Fibroblast of skin of scalp (primary cell): ENCODE measurements around the gene RAB3C.
A peak's percentile ranks its signal among the peaks of the same experiment; 100 is the strongest.

Source experiments
- DNase-seq: peaks from one replicate; pipeline ENCODE4 v3.0.0-alpha.2; 2013

RAB3C gene

GRCh38 chr5:58842852-58843251, 260.0 kb downstream of the RAB3C start:
- no peak for DNase-seq

DNA sequence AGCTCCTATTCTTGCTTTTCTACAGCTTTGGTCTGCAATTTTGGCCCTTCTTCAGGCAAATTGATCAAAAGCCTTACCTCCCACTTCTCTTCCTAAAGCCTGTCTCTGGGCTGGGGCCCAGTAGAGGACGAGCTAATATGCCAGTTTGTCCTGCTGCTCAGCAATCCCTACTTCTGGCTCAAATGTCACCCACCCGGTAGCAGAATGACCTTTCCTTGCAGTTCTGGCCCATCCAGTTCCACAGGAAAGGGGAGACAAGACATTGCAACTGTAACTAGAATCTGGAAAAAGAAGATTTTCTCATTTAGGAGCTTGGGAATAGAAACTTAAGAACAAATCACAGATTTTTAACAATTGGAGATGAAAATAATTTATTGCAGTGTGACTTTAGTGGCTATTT, 261.5 kb downstream of the RAB3C start:
- no peak for DNase-seq

DNA sequence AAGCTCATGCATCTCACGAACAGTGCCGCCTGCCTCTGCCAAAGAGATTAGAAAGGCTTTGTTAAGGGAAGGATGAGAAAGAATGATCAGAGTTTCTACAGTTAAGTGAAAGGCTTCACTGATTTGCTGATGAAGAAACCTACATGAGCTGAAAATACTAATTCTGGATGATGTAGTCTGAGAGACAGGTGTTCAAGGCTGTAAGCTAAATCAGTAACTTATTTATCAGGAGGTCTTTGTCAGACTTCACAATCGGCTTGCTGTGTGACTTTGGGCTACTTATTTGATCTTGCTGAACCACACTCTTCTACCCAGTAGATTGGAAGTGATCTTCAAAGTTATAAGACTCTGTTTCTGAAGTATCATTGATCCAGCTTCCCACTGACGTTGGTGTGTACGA, 264.2 kb downstream of the RAB3C start:
- DNase-seq: no peak

- DNase-seq: peak; percentile 19
Measured at GRCh38 chr5:58849223-58849622, 266.3 kb downstream of the RAB3C start.

DNA sequence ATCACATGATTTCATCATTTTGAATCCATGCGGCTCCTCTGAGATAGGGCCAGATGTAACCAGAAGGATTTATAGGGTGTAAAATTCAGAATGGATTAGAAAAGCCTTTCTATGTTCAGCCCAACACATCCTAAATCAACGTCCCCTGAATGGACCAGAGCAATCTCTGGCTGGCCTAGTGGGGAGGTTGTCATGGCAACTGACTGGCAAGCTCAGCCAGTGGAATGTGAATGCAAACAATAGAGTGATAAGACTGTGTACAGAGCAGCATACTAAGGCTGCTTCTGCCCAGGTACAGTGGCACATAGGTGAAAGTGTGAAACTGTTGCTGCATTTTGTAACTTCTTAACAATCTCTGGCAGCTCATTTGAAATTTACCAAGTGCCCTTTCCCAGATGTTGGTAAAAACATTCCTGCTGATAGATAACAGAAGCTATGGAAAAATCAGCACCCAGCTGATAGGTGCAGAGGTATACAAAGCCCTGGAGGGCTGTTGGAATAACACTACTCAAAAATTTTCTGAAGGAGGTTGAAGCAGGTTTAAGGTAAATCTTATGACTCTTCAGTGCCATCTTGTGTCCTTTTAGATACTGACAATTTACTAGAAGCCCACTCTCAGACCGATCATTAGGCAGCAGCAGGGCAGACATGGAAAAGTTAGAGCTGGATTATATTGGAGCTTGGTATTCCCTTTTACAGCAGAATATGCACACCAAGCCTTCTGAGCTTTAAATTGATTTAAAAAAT, 267.2 kb downstream of the RAB3C start:
- DNase-seq: peak; percentile 43

- no peak for DNase-seq
Measured at GRCh38 chr5:58851153-58851552, 268.3 kb downstream of the RAB3C start.

GRCh38 chr5:58851571-58851970, 268.7 kb downstream of the RAB3C start:
- DNase-seq: no peak

GRCh38 chr5:58852566-58852965, 269.7 kb downstream of the RAB3C start:
- no peak for DNase-seq

DNA sequence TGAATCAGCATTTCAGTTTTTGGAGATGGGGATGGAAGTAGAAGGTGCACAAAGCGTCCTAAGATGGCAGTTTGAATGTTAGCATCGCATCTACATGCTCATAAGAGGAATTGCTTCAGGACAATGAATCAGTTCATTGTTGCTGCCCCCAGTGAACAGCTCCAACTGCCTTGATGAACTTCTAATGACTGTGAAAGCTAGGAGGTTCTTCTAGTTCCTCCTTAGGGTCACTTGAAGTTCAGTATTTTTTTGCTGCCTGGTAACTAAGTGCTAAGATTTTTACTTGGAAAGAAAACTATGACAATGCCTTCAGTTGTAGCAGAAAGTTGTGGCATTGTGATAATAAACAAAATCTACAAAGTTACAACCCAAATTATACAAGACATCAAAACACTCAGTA, 271.6 kb downstream of the RAB3C start:
- no peak for DNase-seq

DNA sequence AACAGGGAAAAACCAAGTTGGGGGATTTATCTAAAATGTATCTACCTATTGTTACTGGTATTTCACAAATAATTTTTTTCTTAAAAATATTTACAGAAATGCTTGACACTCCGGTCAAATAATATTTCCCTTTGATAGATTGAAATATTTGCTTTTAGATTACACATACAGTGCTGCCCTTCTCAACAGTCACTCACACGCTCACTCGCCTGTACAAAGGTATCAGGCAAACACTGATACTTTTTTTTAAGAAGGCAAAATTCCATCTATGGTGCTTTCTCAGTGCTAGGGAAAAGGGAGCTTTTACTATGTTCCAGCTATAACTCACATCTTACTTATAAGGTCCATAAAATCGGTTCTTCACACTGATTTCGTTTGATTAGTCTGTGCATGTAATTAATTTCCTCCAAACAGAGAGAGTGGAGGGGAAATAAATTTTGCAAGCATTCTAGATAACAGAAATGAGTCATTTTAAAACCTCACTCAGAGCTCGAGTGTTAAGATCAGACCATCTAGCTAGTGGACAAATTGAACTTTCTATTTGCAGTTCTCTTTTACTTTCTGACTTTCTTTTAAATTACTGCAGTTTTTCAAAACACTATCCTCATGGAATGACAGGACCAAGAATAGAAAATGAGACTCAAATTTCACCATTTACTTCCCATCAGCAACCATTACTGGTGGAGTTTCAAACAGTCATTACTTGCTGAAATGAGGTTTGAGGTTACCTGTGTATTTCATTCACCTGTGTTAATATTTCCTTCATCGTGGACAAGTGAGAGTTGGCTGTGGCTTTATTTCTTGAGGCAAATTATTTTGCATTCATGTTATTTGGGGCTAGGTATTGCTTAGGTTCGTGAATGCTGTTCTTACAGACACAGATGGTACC, 273.2 kb downstream of the RAB3C start:
- no peak for DNase-seq

GRCh38 chr5:58857609-58858008, 274.7 kb downstream of the RAB3C start:
- DNase-seq: no peak

- DNase-seq: peak; percentile 19
Measured at GRCh38 chr5:58860680-58861079, 277.8 kb downstream of the RAB3C start.

DNA sequence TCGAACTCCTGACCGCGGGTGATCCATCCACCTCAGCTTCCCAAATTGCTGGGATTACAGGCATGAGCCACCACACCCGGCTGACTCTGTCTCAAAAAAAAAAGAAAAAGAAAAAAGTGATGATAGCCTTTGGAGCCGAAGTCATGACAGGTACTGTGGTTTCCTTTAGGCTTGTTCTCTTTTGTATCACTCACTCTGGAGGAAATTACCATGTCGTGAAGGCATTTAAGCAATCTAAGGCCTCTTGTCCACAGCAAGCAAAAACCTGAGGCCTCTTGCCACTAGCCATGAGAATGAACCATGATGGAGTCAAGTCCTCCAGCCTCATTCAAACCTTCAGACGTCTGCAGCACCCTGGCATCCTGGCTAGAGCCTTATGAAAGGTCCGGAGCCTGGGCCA, 286.1 kb downstream of the RAB3C start:
- DNase-seq: no peak

DNA sequence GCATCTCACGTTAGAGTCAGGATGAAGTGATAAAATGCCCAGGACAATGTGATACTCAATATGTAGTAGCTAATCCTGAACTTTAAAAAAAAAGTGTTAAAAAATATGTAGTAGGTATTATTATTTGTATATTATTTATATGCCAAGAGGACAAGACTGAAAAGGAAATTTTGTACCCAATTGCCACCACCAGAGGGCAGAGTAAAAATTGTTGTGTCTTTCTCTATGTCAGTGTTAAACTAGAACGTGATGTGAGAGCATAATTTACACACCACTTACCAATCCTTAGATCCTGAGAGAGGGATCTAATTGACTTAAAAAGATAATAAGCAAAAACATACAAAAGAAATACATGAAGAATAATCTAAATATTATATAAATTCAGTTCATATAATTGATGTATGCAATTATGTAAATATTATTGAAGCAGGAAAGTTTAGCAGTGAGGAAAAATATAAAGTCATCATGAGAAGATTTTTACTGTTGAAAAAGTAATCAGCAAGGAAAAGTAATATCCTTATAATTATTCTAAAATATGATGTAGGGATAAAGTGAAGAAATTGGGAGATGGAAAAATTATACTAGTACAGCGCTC, 288.9 kb downstream of the RAB3C start:
- DNase-seq: peak; percentile 43

GRCh38 chr5:58872670-58873273, 289.9 kb downstream of the RAB3C start:
- no peak for DNase-seq

DNA sequence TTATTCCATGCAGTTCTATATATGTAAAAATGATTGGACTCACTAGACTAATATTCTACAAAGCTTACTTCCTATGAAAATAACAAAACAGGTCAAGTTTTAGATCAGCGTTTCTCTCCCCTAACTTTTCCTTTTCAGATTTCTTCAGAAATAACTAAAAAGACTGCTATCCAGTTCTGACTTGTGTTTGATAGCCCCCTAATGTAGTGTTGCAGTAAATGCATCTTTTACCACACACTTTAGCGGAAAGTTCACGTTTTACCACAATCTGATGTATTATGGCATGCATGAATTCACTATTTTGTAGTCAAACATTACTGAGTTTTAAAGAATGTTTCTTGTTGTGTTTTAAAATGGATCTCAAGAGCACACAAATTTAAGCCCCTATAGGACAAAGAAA, 292.7 kb downstream of the RAB3C start:
- DNase-seq: no peak

GRCh38 chr5:58885260-58885659, 302.4 kb downstream of the RAB3C start:
- DNase-seq: no peak

DNA sequence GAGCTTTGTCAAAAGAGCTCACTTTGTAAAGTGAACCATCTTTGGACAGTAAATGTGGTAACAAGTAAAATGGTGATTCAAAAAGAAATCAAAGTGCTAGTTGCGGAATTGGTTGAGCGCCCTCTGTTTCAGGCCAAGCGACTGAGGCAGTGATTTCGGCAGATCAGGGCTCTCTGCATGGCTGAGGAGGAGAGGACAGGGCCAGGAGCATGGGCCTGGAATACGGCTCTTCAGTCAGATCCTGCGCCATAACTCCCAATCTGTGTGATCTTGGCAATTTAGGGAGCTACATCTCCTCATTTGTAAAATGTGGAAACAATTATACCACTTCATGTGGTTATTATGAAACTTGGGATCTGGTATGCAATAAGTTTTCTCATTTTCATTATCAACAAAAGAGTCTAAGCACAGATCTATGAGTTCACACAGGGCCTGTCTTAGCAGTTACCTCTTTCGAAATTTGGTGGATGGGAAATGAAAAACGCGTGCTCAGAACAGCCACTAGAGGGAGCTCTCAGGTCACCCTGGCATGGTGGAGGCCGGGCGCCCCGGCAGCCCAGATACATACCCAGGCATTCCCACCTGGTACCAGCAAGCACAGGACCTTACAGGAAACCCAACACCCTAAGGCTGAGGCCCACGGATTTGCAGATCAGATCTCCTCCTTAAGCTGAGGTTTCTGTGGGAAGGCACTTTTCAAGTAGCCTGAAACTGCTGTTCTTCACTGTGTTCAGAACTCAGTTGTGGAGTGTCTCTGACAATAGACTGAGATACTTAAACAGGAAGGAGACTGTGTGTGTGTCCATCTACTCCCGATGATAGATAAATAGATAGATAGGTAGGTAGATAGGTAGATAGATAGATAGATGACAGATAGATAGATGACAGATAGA, 303.7 kb downstream of the RAB3C start:
- DNase-seq: peak; percentile 63

- DNase-seq: no peak
Measured at GRCh38 chr5:58887311-58887710, 304.4 kb downstream of the RAB3C start.

DNA sequence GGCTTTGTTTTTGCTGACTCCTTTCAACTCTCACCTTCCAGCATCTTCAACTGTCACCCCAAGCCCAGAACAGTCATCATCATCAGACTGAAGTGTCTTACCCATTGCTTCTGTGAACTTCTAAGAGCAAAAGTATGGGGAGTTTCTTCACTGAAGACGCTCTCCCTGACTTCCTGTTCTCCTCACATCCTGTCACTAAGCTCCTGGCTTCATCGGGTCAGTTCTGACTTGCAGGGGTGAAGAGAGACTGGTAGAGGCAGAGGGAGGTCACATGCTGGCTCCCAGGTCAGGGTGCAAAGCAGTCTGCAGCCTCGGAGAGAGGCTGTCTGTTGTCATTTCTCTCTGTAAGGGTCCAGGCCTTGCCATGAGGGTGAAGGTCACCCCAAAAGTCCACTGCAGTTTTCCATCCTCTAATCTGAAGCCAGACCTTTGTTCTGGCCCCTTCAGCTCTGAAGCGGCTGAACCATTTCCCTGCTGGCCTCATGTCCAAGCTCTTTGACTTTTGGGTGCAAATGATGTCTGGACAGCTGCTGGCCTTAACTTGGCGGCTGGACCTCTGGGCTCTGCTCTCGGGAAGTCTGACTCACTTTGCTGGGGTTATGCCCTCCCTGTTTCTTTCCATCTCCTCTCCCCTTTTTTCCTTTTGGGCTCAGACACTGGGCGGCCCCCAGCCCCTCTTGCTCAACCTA, 305.0 kb downstream of the RAB3C start:
- DNase-seq: no peak

GRCh38 chr5:58890265-58890664, 307.4 kb downstream of the RAB3C start:
- DNase-seq: no peak
